HG02981 (cell line): Measurements from ENCODE around the gene CES4A.
"Not testable (repeated sequence)": the region's sequence is repeated elsewhere in the genome, so short reads cannot be mapped to it uniquely, and the experiment has no call there.

Experiments
- ATAC-seq: cut with Tn5 transposase; IDR thresholded peaks from one replicate; pipeline ENCODE4 v1.9.1; 2021; ENCODE audit warnings: mild to moderate bottlenecking, moderate library complexity; ENCODE audit not compliant: unreplicated experiment

Gene CES4A

DNA sequence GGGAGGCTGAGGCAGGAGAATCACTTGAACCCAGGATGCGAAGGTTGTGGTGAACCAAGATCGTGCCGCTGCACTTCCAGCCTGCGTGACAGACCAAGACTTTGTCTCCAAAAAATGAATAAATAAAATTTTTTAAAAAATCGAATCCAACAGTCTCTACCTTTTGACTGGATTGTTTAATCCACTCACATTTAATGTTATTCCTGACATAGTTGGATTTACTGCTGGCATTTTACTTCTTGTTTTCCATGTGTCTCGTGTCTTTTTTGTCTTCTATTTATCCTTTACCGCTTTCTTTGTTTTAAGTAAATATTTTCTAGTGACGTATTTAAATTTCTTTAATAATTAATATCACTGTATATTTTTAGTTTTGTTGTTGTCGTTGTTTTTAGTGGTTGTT, 5.4 kb upstream of the CES4A start:
- ATAC-seq = no peak

DNA sequence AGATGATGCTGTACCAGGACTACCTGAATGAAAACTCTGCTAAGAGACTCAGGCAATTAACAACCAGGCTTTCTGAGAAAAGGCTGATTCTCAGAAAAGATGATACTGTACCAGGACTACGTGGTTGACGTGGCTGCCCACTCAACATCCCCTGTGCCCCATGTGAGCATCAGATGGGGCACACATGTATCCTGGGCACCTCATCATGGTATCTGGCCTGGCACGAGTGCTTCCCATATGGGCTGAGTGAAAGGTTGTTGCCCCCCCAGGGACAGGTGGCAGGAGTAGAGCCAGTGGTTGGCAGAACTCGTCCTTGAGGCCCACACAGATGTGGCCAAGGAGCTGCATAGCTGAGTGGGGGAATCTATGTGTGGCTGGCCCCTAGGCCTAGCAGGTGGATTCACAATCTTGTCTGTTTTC, 3.5 kb upstream of the CES4A start:
- no peak for ATAC-seq

DNA sequence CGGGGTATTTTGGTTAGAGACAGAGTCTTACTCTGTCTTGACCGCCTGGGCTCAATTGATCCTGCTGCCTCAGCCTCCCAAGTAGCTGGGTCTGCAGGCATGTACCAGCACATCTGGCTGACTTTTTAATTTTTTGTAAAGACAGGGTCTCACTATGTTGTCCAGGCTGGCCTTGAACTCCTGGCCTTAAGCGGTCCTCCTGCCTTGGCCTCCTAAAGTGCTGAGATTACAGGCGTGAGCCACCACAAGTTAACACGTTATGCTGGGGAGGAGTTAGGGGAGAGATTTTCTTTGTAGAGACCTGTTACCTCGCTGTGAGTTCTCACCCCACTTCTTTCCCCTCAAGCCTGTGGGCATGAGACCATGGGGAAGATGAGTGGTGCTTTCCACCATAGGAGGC, 1.8 kb upstream of the CES4A start:
- ATAC-seq = no peak

DNA sequence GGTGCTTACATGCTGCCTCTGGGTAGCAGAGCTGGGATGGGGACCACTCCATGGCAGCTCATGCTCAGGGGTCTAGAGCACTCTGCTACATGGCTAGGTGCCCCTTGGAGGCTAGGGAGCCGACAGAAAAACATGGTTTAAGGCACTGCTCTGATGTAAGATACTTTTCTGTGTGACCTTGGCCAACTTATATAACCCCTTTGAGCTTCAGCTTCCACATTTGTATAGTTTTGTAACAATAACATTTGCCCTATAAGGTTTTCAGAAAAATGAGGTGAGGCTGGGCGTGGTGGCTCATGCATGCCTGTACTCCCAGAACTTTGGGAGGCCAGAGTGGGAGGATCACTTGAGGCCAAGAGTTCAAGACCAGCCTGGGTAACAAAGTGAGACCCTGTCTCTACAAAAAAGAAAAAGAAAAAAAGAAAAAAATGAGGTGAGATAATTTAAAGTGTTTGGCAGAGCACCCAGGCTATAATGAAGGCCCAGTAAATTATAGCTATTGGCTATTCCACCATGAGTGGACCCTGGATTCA, 3.2 kb downstream of the CES4A start:
- ATAC-seq = no peak

DNA sequence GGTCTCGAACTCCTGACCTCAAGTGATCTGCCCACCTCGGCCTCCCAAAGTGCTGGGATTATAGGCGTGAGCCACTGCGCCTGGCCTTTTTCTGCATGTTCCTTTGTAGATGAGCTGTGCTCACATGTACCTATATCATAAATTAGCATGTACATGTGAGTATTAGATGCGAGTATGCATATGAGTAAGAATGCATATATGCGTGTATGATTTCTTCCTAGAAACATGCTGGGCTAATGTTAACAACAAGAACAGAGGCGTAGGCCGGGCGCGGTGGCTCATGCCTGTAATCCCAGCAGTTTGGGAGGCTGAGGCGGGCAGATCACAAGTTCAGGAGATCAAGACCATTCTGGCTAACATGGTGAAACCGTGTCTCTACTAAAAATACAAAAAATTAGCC, 5.2 kb downstream of the CES4A start:
- ATAC-seq = not testable (repeated sequence)

DNA sequence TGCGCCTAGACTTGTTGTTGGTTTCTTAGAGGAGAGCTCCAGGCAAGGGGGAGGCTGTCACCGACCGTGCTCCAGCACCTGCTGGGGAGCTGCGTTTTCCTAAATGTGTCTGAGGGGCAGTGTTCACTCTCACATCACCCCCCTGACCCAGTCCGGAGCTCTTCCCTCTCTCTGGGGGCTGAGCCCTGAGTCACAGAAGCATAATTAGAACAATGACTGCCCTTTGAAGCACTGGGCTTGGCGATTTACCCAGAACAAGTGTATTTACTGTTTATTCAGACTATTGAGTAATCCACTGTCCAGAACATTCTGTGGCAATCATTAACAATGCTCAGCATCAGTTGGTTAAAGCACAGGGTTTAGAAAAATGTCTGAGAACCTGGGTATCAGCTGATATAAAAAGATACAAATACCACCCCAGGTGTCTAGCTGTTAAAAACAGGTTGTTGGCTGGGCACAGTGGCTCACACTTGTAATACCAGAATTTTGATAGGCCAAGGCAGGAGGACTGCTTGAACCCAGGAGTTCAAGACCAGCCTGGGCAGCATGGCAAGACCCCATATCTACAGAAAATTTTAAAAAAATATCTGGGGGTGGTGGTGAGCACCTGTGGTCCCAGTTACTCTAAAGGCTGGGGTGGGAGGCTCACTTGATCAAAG, 8.1 kb downstream of the CES4A start:
- ATAC-seq = no peak

DNA sequence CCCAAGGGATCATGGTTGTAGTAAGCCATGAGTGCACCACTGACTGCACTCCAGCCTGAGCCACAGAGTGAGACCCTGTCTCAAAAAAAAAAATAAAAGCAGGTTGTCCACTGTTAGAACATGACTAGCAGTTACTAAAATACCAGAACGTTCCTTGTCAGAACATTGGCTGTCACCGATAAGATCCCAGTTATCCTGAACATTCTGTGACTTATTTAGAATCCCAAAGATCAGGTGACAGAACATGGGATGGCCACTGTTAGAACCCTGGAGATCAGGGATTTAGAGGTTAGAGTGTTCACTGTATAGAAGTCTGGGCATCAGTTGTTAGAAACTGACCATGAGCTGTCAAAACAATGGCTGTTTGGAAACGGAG, 8.6 kb downstream of the CES4A start:
- no peak for ATAC-seq

DNA sequence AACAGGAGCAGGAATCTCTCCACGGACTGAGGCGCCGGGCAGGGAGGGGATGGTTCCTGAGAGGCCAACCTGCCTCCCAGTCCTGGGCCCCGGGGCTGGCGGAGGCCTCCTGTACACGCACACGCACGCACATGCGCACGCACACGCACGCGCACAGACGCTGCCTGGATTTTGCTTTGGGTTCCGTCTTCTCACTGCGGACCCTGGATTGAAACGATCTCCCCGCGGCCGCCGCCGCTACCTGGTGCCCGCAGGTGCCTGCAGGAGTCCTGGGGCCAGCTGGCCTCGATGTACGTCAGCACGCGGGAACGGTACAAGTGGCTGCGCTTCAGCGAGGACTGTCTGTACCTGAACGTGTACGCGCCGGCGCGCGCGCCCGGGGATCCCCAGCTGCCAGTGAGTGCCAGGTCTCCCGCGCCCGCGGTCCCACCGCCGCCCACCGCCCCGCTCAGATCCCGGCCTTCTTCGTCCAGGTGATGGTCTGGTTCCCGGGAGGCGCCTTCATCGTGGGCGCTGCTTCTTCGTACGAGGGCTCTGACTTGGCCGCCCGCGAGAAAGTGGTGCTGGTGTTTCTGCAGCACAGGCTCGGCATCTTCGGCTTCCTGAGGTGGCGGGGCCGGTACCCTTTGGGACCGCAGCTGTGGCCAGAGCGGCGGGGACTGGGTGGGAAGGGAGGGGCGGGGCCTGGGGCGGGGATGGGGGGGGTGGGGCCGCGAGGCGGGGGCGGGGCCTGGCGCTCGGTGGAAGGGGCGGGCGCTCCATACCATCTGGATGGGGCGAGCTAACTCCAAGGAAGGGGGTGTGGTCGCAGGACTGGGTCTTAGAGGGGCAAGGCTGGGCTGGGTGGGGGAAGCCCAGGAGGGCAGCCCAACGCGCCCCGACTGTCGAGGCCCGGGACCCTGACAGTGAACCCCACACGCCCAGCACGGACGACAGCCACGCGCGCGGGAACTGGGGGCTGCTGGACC, 12.3 kb downstream of the CES4A start:
- no peak for ATAC-seq

DNA sequence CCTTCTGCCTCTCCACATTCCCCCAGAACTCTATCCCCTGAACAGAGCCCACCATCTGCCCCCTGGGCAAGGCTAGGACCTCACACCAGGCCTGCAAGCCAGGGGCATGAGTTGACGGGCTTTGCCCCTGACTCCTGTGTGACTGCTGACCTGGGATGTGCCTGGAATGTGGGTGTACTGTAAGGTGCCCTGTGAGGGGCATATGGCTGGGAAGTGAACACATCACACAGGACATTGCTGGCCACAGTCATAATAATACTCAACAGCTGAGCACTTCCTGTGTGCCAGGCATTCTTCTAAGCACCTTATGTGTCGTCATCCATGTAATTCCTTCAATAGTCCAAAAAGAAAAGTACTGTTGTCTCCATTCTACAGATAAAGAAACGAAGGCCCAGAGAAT, 13.3 kb downstream of the CES4A start:
- ATAC-seq = no peak

DNA sequence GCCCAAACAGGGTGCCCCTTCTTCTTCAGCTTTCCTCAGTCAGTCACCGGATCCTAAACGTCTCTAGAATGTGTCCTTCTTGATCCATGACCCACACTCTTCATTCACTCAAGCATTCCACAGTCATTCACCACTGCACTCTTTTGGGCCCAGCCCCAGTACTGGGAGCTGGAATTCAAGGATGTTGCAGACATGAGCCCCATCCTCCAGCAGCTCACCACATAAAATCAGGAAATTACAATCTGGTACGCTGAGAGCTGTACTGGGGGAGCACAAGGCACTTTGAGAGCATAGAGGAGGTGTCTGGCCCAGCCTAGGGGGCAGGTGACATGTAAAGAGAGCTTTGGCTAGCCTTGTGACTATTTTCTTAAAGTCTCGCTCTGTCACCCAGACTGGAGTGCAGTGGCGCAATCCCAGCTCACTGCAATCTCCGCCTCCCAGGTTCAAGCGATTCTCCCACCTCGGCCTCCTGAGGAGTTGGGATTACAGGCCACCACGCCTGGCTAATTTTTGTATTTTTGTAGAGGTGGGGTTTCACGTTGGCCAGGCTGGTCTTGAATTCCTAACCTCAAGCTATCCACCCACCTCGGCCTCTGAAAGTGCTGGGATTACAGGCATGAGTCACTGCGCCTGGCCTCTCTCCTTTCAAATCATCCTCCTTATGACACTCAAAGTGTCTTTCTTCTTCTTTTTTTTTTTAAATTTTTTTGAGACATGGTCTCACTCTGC, 18.7 kb downstream of the CES4A start:
- no peak for ATAC-seq

DNA sequence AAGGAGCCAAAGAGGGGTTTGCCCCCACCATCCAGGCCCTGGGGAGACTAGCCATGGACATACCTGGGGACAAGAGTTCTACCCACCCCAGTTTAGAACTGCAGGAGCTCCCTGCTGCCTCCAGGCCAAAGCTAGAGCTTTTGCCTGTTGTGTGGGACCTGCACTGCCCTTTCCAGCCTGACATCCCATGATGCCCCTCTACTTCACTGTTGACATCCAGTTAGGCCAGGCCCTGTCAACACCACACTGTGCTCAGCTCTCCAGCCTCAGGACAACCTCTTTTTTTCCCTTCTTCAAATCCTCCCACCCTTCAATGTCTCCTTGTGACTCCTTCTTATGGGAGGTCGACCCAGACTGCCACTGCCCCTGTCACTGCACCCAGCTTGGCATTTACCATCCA, 20.8 kb downstream of the CES4A start:
- no peak for ATAC-seq

DNA sequence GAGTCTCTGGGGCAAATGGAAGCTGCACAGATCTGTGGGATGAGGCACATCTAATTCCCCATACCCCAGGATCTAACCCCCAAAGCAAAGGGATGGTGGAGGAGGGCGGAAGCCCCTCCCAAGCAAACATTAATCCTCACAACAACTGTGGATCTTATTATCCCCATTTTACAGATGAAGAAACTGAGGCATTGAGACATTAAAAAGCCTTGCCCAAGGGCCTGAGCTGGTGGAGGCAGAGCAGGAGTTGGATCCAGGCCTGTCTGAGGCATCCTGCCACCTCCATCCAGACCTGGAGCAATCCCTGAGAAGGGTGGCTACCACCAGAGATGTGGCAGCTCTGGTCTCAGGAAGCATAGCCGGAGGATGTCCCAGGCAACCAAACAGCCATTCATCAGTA, 22.9 kb downstream of the CES4A start:
- ATAC-seq = no peak

DNA sequence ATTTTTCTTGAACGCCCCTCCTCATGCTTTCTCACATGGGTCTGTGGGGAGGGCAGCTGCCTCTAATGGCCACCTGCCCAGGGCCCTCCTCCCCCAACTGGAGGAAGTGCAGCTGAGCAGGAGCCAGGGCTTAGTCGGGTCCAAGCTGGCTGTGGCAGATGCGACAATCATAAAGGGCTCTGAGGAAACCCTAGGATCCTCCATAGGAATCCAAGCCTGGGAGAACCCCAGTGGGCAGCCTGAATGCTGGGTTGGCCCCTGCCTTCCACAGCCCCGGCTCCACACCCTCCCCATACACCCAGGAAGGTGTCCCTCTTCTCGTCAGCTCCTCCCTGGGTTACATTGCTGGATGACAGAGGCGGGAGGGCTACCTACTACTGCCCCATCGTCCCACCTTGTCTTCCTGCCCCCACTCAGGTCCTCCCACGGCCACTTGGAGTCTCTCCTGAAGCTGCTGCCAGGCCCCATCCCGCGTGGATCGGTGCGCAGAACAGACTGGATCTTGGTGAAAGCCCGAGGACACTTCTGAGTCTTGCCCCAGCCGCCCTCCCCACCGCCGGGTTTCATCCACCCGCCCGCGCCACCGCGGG, 24.9 kb downstream of the CES4A start:
- no peak for ATAC-seq

DNA sequence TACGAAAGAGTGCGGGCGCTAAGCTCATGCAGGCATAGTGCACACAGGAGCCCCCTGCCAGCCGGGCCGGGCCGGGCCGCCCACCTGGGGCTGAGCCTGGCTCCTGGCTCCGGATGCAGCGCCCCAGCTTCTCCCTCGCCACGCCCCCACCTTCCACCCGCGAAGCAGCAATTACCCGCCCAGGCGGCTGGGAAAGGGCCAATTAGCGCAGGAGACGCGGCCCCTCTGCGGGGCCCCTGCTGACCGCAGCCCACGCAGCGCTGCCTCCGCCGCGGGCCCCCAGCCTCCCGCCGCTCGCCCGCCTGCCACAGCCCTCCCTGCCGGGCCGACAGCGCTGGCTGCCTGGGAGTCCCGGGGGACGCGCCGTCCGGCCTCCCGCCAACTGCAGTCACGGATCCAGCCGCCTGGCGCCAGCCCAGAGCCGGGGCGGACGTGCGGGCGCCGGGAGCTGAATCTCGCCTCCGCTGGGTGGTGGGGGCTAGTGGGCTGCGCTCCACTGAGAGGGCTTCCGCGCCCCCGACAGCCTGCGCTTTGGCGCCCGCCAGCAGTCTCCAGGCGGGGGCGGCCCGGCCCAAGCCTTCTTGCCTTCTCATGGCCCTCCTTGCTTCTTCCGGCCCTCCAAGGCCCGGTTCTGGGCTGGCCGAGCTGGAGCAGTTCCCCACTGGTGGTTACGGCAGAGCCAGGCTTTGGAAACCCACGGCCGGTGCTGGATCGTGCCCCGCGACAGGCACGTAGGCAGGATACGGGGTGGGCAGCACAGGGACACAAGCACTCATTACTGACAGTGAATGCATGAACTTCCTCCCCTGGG, 25.6 kb downstream of the CES4A start:
- ATAC-seq = no peak

DNA sequence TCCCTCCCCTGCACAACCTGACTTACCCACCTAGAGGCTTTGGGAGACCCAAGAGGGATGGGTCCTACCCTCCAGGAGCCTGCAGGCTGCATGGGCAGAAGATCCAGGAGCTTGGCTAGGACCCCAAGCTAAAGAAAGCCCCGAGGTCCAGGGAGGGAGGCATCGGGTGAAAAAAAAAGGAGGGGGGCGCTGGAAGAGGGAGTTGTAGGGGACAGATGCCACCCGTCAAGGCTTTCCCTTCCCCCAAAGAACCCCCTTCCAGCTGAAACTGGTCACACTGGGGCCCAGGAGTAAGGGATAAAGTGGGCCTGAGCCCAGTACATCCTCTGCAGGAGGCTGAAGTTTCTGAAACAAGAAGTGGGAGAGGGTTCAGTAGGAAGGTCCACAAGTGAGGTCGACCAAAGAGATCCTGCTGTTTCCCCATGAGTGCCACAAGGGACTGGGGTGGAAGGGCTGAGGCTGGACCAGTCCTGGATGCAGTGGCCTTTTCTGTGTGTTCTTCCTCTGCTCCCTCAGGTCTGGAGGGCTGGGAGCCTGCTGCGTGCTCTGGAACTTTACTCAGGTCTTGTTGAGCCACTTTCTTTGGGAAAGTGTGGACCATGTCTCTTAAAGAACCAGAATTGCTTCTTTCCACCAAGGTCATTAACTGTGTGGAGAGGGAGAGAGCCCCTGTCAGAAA, 26.4 kb downstream of the CES4A start:
- no peak for ATAC-seq

DNA sequence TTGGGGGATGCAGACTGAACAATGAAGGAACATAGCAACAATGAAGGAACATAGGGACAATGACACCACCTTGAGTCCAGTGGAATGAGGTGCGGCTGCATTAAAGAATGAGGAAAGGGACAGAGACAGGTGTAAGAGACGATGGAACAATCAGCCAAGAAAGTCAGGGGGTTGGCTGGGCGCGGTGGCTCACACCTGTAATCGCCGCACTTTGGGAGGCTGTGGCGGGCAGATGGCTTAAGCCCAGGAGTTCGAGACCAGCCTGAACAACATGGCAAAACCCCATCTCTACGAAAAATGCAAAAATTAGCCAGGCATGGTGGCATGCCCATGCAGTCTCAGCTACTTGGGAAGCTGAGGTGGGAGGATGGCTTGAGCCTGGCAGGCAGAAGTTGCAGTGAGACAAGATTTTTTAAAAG, 26.9 kb downstream of the CES4A start:
- ATAC-seq = no peak

DNA sequence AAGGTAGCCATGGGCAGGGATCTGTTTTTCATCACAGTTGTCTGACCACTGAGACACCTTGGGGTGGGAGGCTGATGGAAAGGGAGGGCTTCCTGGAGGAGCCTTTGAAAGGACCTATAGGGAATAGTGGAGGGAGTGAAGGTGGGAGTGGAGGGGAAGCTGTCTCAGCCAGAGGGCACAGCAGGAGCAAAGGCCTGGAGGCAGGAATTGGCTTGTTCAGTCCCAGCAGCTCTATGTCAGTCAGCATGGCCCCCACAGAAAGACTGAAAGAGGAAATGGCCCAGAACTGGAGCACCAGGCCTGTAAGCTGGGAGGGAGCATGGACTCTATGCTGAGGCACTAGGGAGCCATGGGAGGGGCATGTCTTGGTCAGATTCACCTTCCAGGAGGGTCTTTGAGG, 27.8 kb downstream of the CES4A start:
- no peak for ATAC-seq

DNA sequence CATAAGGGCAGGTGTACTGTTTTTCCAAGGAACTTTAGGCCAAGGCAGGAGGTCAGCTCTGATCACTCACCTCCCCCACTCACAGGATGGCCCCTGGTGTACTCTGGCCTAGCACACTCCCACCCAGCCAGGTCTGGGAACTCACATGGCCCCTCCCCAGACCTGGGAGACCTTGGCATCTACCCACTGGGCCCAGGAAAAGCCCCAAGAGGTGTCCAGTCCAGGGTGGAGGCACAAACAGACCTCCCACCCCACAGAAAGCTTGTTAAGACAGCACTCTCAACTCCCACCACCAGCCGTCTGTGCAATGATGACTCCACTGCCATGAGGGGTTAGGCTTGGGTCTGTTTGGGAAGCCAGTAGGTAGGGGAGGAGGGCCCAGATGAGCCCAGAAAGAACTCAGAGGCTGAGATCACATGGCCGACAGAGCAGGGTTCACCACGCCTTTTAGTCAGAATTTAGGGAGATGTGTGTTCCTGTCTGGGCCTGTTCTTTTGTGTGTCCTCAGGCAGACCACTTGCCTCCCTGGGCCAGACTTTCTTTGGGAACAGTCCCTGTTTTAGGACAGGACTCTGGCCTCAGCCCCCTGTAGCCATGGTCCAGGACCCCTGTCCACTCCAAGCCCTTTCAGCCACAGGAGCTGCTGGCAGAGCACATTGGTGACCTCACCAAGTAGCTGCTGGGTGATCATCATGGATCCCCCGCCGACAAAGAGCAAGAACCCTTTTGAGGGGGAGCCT, 28.5 kb downstream of the CES4A start:
- ATAC-seq = no peak

DNA sequence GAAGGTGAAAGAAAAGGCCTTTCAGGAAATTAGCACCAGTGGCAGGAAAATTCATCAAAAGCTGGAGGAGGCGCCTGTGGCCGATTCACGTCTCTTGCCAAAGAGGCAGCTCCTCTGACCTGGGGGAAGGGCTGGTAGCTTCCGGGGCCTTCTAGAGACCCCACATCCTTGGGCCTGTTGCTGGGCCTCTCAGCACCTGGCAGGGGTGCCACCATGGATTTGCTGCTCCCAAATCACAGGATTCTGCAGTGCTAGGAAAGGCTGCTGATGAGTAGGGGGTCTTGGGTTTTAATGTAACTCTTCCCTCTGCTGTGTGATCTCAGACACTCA, 29.0 kb downstream of the CES4A start:
- no peak for ATAC-seq
